IPS-15b (cell line): ENCODE data around the gene YWHAQ.
"Not testable (repeated sequence)": the region's sequence is repeated elsewhere in the genome, so short reads cannot be mapped to it uniquely, and the experiment has no call there.

ENCODE experiments used
- H3K27me3 ChIP-seq: one replicate; pipeline ENCODE4 v1.6.1; 2013; ENCODE audit warnings: low read length; ENCODE audit not compliant: control insufficient read depth, insufficient read depth
- H3K36me3 ChIP-seq: one replicate; pipeline ENCODE4 v1.6.1; 2013; ENCODE audit warnings: low read length; ENCODE audit not compliant: control insufficient read depth, insufficient read depth
- H3K4me1 ChIP-seq: one replicate; pipeline ENCODE4 v1.6.1; 2013; ENCODE audit warnings: mild to moderate bottlenecking, low read length; ENCODE audit not compliant: control insufficient read depth, insufficient read depth
- H3K4me3 ChIP-seq: one replicate; pipeline ENCODE4 v1.5.1; 2013; ENCODE audit warnings: low read depth, low read length
- H3K9ac ChIP-seq: one replicate; pipeline ENCODE4 v1.6.1; 2013; ENCODE audit warnings: low read depth, mild to moderate bottlenecking, low read length
- H3K9me3 ChIP-seq: one replicate; pipeline ENCODE4 v1.6.1; 2013; ENCODE audit warnings: mild to moderate bottlenecking, low read length; ENCODE audit not compliant: control insufficient read depth, insufficient read depth

Gene YWHAQ

DNA sequence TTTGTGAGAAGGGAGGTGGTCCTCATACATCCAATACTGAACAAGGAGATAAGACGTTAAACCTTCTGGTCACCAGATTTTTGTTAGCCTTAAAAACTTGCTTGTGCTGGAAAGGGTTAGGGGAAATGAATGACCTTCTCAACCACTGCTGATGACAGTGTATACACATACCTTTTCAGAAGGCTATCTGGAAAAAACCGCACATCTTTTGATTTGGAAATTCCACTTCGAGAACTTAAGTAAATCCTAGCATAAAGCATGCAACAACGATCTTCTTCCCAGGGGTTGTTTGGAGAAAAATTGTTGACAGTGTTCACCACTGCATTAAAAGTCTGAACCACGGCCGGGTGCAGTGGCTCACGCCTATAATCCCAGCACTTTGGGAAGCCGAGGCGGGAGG lies 7.6 kb downstream of the YWHAQ start:
- Histone ChIP-seq H3K4me3 (no peak overlapping the region), H3K9ac (no peak overlapping the region), H3K9me3 (no peaks in the 10 kb centered on the region), H3K36me3 (no peaks in the 10 kb centered on the region), H3K4me1 (peaks cover 7% of the 10 kb centered on the region), H3K27me3 (no peaks in the 10 kb centered on the region)

DNA sequence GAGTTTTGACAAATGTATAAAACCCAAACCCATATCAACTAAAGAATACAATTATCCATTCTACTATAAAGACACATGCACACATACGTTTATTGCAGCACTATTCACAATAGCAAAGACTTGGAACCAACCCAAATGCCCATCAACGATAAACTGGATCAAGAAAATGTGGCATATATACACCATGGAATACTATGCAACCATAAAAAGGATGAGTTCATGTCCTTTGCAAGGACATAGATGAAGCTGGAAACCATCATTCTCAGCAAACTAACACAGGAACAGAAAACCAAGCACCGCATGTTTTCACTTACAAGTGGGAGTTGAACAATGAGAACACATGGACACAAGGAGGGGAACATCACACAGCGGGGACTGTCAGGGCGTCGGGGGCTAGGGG lies 9.1 kb downstream of the YWHAQ start:
- not testable (repeated sequence) for H3K9ac ChIP-seq, H3K27me3 ChIP-seq, H3K4me1 ChIP-seq, H3K4me3 ChIP-seq, H3K9me3 ChIP-seq, H3K36me3 ChIP-seq

DNA sequence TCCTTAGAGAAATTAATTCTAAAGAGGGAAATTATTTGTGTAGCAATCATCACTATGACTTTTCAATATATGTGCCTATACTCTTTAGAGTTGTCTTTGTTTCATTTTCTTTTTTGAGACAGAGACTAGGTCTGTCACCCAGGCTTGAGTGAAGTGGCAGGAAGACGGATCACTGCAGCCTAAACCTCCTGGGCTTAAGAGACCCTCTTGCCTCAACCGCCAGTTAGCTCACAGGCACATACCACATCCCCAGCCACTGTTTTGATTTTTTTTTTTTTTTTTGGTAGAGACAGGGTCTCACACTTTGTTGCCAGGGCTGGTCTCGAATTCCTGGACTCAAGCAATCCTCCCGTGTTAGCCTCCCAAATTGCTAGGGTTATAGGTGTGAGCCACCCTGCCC lies 12.4 kb downstream of the YWHAQ start:
- H3K9me3 ChIP-seq: no peaks in the 10 kb centered on the region
- H3K9ac ChIP-seq: no peak overlapping the region
- H3K4me1 ChIP-seq: peaks cover 2% of the 10 kb centered on the region
- H3K27me3 ChIP-seq: no peaks in the 10 kb centered on the region
- H3K36me3 ChIP-seq: no peaks in the 10 kb centered on the region
- no peak overlapping the region for H3K4me3 ChIP-seq

DNA sequence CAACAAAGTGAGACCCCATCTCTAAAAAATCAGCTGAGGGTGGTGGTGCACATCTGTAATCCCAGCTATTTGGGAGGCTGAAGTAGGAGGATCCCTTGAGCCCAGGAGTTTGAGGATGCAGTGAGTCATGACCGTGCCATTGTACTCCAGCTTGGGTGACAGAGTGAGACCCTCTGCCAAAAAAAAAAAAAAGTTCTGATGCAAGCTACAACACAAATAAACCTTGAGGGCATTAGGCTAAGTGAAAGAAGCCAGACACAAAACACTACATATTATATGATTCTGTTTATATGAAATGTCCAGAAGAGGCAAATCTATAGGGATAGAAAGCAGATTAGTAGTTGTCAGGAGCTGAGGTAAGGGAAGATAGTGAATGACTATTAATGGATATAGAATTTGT lies 13.0 kb downstream of the YWHAQ start:
- Histone ChIP-seq H3K4me3 (no peak overlapping the region), H3K9ac (no peak overlapping the region), H3K4me1 (peaks cover 2% of the 10 kb centered on the region), H3K36me3 (no peaks in the 10 kb centered on the region), H3K9me3 (no peaks in the 10 kb centered on the region), H3K27me3 (no peaks in the 10 kb centered on the region)

DNA sequence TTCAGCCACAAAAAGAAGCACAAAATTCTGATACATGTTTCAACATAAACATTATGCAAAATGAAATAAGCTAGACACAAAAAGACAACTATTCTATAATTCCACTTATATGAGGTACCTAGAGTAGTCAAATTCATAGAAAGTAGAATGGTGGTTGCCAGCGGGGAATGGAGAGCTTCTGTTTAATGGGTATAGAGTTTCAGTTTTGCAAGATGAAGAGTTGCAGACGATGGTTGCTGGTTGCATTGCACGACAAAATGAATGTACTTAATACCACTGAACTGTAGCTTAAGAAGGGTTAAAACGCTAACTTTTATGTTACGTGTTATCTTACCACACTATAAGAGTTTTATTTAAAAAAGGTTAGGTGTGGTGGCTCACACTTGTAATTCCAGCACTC lies 13.5 kb downstream of the YWHAQ start:
- H3K27me3 ChIP-seq: no peaks in the 10 kb centered on the region
- H3K4me3 ChIP-seq: no peak overlapping the region
- no peaks in the 10 kb centered on the region for H3K36me3 ChIP-seq
- H3K9ac ChIP-seq: no peak overlapping the region
- H3K4me1 ChIP-seq: peaks cover 2% of the 10 kb centered on the region
- no peaks in the 10 kb centered on the region for H3K9me3 ChIP-seq

DNA sequence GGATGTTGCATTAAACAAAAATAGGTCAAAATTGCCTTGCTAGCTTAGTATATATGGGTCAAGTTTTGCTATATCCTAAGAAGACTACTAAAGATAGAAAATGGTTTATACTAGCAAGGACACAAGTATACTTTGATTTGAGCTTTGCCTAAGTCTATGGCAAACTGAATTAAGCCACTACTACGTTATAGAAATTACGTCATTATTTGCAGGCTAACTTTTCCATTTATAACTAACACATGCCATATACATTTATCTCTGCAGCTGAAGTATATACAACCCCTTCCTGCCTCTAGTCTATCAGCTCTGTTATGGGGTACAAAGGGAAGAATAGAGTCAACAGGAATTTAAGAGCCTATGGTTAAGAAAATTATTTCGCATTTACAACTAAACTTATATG lies 16.2 kb downstream of the YWHAQ start:
- H3K9ac ChIP-seq: no peak overlapping the region

DNA sequence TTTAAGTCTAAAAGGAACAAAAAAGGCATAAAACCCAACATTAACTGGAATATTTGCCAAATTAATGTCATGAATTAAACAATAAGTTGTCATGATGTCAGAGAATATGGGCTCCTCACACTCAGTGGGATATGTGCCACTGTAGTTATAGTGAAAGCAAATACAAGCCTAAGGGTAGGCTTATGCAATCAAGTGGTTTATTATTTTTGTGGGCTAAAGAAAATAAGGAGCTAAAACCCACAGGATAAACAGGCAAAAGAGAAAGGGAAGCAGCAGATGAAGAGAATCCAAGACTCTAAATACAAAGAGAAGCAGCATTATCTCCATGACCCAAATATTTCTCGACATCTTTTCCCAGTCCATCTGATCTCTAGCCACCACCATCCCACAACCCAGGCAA lies 17.5 kb downstream of the YWHAQ start:
- no peaks in the 10 kb centered on the region for H3K36me3 ChIP-seq
- H3K4me1 ChIP-seq: peaks cover 3% of the 10 kb centered on the region
- H3K27me3 ChIP-seq: no peaks in the 10 kb centered on the region
- H3K4me3 ChIP-seq: no peak overlapping the region
- H3K9me3 ChIP-seq: no peaks in the 10 kb centered on the region
- H3K9ac ChIP-seq: no peak overlapping the region

More for the DNA sequence above, 16.2 kb downstream of the YWHAQ start:
- no peaks in the 10 kb centered on the region for H3K27me3 ChIP-seq
- H3K9me3 ChIP-seq: no peaks in the 10 kb centered on the region
- H3K36me3 ChIP-seq: no peaks in the 10 kb centered on the region
- peaks cover 2% of the 10 kb centered on the region for H3K4me1 ChIP-seq
- H3K4me3 ChIP-seq: no peak overlapping the region

DNA sequence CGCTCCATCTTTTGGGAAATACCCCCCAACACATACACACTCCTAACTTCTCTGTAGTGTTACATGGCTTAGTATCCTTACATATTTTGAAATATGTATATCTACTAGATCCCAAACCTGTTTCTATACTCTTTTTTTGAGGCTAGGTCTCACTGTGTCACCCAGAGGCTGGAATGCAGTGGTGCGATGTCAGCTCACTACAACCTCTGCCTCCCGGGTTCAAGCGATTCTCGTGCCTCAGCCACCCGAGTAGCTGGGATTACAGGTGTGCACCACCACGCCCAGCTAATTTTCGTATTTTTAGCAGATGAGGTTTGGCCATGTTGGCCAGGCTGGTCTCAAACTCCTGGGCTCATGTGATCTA lies 19.3 kb downstream of the YWHAQ start:
- not testable (repeated sequence) for H3K36me3 ChIP-seq, H3K4me3 ChIP-seq, H3K9ac ChIP-seq, H3K27me3 ChIP-seq, H3K9me3 ChIP-seq, H3K4me1 ChIP-seq

DNA sequence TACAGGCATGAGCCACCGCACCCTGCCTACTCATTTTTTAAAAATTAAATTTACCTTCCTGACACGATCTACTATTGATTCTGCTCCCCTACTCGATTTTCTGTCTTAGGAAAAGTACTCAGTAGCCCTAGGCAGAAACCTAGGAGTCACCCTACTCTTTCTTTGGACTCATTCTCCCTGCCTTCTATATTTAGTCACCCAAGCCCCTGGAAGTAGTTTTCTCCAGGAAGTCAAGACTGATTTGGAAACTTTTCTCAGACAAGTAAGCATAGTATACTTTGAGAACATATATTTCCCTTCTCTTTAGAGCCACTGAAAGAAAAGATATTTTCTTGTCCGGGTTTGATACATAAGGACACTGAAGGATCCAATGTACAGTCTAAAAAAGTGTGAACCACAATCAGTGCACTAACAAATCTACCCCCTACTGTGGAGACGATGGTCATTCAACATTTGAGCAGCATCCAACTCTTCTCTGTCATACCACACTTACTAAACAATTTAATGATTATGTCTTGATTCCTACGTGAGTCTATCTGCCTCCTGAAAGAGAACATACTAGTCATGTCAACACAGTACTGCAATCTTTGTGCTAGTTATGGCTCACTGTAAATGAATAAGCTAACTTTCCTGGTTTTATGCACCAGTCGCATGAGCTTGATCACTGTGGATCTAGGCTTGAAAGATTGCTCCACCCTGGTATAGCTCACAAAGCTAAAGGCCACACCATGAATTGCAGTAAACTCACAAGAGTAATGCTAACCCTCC lies 19.8 kb downstream of the YWHAQ start:
- H3K4me1 ChIP-seq: peaks cover 2% of the 10 kb centered on the region
- H3K36me3 ChIP-seq: no peaks in the 10 kb centered on the region
- no peak overlapping the region for H3K9ac ChIP-seq
- H3K9me3 ChIP-seq: no peaks in the 10 kb centered on the region
- H3K27me3 ChIP-seq: no peaks in the 10 kb centered on the region
- H3K4me3 ChIP-seq: no peak overlapping the region

DNA sequence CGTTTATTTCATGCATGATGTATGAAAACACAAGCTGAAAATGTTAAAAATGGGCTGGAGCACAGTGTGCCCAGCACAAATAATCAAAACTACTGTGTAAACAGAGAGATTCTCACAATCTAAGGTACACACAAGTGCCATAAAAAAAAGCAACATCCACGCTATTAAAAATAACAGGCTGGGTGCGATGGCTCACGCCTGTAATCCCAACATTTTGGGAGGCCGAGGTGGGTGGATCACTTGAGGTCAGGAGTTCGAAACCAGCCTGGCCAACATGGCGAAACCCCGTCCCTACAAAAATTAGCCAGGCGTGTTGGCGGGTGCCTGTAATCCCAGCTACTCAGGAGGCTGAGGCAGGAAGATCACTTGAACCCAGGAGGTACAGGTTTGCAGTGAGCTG lies 22.3 kb downstream of the YWHAQ start:
- not testable (repeated sequence) for H3K27me3 ChIP-seq, H3K9ac ChIP-seq, H3K4me3 ChIP-seq, H3K9me3 ChIP-seq, H3K36me3 ChIP-seq, H3K4me1 ChIP-seq

DNA sequence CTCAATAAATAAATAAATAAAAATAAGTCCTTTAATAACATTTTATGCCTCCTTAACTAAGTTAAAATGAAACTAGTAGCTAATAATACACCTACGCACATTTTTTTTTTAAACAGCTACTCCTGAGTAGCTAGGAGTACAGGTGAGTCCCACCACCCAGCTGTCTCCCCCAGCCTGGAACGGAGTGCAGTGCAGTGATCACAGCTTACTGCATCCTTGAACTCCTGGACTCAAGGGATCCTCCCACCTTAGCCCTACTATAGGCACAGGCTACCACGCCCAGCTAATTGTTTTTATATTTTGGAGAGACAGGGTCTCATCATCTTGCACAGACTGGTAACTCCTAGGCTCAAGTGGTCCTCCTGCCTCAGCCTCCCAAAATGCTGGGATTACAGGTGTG lies 28.4 kb downstream of the YWHAQ start:
- H3K9me3 ChIP-seq: no peaks in the 10 kb centered on the region

DNA sequence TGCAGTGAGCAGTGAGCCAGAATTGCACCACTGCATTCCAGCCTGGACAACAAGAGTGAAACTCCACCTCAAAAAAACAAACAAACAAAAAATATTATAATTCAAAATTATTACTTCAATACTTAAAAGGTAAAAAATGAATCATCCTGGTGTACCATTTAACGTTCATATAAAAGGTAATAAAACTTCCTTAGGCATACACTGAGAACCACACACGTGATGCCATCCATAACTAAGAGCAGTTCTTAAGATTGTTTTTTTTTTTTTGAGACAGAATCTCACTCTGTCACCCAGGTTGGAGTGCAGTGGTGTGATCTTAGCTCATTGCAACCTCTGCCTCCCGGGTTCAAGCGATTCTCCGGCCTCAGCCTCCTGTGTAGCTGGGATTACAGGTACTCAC lies 29.4 kb downstream of the YWHAQ start:
- H3K9me3 ChIP-seq: no peaks in the 10 kb centered on the region
- H3K27me3 ChIP-seq: no peaks in the 10 kb centered on the region
- H3K9ac ChIP-seq: no peak overlapping the region
- no peaks in the 10 kb centered on the region for H3K36me3 ChIP-seq
- no peaks in the 10 kb centered on the region for H3K4me1 ChIP-seq
- H3K4me3 ChIP-seq: no peak overlapping the region

More for the DNA sequence above, 28.4 kb downstream of the YWHAQ start:
- Histone ChIP-seq H3K36me3 (no peaks in the 10 kb centered on the region), H3K9ac (no peak overlapping the region), H3K27me3 (no peaks in the 10 kb centered on the region), H3K4me1 (no peaks in the 10 kb centered on the region), H3K4me3 (no peak overlapping the region)
